Panc1 (cell line): ENCODE results near the gene F5. TPM values are rescaled to one million over a fixed set of nuclear protein-coding genes. Genes with fewer than 3 reads are reported as not detected.

Experiments used
- ATAC-seq: fragments of 200-7000 bp; cut with Tn5 transposase; 2 replicates; pipeline ENCODE4 v1.9.1; 2020; ENCODE audit warnings: mild to moderate bottlenecking, moderate library complexity
- BruUV-seq: library from RNA; stranded (reverse); fragments of 400-500 nt; replicated peaks from 2 replicates; lab custom pipeline; 2021; lab: Mats Ljungman, UMichigan
- CTCF ChIA-PET: fragments of 300-600 bp; sonication (Branson Sonifier 250); formaldehyde crosslinking; loops from one replicate; lab custom pipeline; 2022; ENCODE audit warnings: antibody characterized with exemption; lab: Charles Lee
- POLR2A ChIA-PET: fragments of 300-600 bp; sonication (Branson Sonifier 250); formaldehyde crosslinking; loops from one replicate; lab custom pipeline; 2022; ENCODE audit warnings: antibody characterized with exemption; lab: Charles Lee
- DNase-seq: peaks from one replicate; pipeline ENCODE4 v3.0.0-alpha.2; 2010; ENCODE audit warnings: low read depth, low spot score
- H3K27ac ChIP-seq: 2 replicates; pipeline ENCODE4 v1.5.1; 2011; ENCODE audit warnings: mild to moderate bottlenecking, low read length, inconsistent platforms
- H3K27me3 ChIP-seq: fragments of 200-500 bp; sonication (Bioruptor generic); 2 replicates; pipeline ENCODE4 v1.6.0; 2014; ENCODE audit warnings: low read length, inconsistent platforms; ENCODE audit not compliant: control insufficient read depth, insufficient read depth
- H3K36me3 ChIP-seq: fragments of 200-500 bp; sonication (Bioruptor generic); 2 replicates; pipeline ENCODE4 v1.5.1; 2014; ENCODE audit warnings: inconsistent platforms, mild to moderate bottlenecking, low read length, moderate library complexity; ENCODE audit not compliant: control insufficient read depth, insufficient read depth
- H3K4me1 ChIP-seq: 2 replicates; pipeline ENCODE4 v1.5.1; 2011; ENCODE audit warnings: inconsistent platforms, mild to moderate bottlenecking, low read length, moderate library complexity; ENCODE audit not compliant: control insufficient read depth, insufficient read depth
- H3K4me3 ChIP-seq, 2 experiments: 2 replicates each; pipeline ENCODE4 v1.5.1; 2011 to 2012; ENCODE audit warnings: low read depth in 2 of 2, low read length in 2 of 2, mild to moderate bottlenecking in 2 of 2, inconsistent platforms in 1 of 2, moderate library complexity in 1 of 2
- H3K9me3 ChIP-seq: fragments of 200-500 bp; sonication (Bioruptor generic); 2 replicates; pipeline ENCODE4 v1.5.1; 2014; ENCODE audit warnings: low read depth, mild to moderate bottlenecking, inconsistent platforms, low read length, moderate library complexity; ENCODE audit not compliant: control insufficient read depth, insufficient read depth
- POLR2AphosphoS5 ChIP-seq: IDR thresholded peaks from 2 replicates; pipeline ENCODE4 v1.6.1; 2012; ENCODE audit warnings: mild to moderate bottlenecking, low read depth, low read length, moderate library complexity
- SIN3A ChIP-seq: IDR thresholded peaks from 2 replicates; pipeline ENCODE4 v1.6.1; 2012; ENCODE audit warnings: low read depth, mild to moderate bottlenecking, low read length, moderate library complexity, borderline replicate concordance; ENCODE audit not compliant: insufficient read depth
- TCF7L2 ChIP-seq: IDR thresholded peaks from 2 replicates; pipeline ENCODE4 v1.6.1; 2011; ENCODE audit warnings: mild to moderate bottlenecking, low read depth, low read length, inconsistent platforms
- in situ Hi-C: cut with HindIII; loops from 2 replicates; pipeline ENCODE4 v1.10.0; 2016; ENCODE audit warnings: low sequenced_read_pairs, low pct_unique_long_range_greater_than_20kb
- intact Hi-C: fragments of 100-400 bp; cut with micrococcal nuclease; formaldehyde crosslinking; loops from one replicate; pipeline ENCODE4 v1.10.0; 2022; ENCODE audit not compliant: unreplicated experiment
- total RNA-seq: library from RNA; stranded (reverse); gene quantifications from one replicate; pipeline ENCODE4 v1.2.1, GENCODE V29; 2021; ENCODE audit not compliant: unreplicated experiment
- TF ChIP-seq, protein P1 (sequence below): fragments of 450-650 bp; IDR thresholded peaks from 2 replicates; pipeline ENCODE4 v1.5.1; 2017; ENCODE audit warnings: mild to moderate bottlenecking
- TF ChIP-seq, protein P2 (sequence below), 2 experiments: IDR thresholded peaks; 2 replicates each; pipeline ENCODE4 v1.6.1; 2011 to 2012; ENCODE audit warnings: low read depth in 2 of 2, control low read depth in 1 of 2, low read length in 1 of 2, mild to moderate bottlenecking in 1 of 2, moderate library complexity in 1 of 2; ENCODE audit not compliant: insufficient read depth in 1 of 2

Gene F5
- total RNA-seq, 1 experiment from 2014 or later, result 0.08 TPM

DNA sequence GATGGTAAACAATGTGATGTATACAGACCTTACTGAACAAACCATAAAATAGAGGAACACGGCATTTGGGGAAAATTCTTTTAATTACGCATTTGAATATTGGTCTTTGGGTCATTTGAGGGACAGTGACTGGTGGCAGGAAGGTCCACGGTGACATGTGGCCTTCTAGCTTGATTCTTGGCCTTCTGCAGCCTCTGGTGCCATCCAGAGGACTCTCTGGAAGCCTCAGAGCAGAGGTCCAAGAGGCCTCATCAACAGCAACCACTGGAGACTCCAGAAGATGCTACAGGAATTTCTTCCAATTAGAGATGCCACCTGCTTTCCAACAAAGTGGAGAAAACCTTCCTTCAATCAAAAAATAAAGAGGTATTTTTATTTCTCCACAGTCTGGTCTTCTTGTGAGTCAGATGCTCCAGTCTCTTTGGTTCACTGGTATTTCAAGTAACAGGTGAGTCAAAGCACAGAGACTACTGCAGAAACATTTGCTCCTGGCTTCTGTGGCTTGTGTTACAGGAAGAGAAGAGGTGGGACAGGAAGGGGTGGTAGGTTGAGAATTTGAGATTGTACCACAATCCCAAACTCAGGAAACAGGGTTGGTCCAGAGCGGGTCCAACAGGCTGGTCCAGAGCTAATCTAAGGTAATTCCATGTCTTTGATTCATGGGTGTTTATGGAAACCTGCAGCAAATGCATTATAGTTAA, 2.7 kb upstream of the F5 start:
- Histone ChIP-seq H3K27ac (no peak overlapping the region), H3K27me3 (peaks cover 23% of the 10 kb centered on the region), H3K36me3 (no peaks in the 10 kb centered on the region), H3K9me3 (no peaks in the 10 kb centered on the region), H3K4me3 (no peak overlapping the region), H3K4me1 (peaks cover 10% of the 10 kb centered on the region; the same call in 1 of the 2 replicates)
- in situ Hi-C loops, result no loop called here
- DNase-seq, result no peak
- intact Hi-C loops, result loop anchor here (5.0 kb wide), 1 partner anchor 123 kb away; the partner anchor contains the start of gene SELL
- BruUV-seq, result no TSS peak
- POLR2A ChIA-PET, result interaction anchor here (0.7 kb wide), 1 partner anchor 21 kb away, joined by 4 read pairs; no protein-coding TSS in a partner anchor
- TF ChIP-seq, protein P1, sequence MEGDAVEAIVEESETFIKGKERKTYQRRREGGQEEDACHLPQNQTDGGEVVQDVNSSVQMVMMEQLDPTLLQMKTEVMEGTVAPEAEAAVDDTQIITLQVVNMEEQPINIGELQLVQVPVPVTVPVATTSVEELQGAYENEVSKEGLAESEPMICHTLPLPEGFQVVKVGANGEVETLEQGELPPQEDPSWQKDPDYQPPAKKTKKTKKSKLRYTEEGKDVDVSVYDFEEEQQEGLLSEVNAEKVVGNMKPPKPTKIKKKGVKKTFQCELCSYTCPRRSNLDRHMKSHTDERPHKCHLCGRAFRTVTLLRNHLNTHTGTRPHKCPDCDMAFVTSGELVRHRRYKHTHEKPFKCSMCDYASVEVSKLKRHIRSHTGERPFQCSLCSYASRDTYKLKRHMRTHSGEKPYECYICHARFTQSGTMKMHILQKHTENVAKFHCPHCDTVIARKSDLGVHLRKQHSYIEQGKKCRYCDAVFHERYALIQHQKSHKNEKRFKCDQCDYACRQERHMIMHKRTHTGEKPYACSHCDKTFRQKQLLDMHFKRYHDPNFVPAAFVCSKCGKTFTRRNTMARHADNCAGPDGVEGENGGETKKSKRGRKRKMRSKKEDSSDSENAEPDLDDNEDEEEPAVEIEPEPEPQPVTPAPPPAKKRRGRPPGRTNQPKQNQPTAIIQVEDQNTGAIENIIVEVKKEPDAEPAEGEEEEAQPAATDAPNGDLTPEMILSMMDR, result no peak
- TF ChIP-seq TCF7L2 (no peak), SIN3A (no peak), POLR2AphosphoS5 (no peak)
- TF ChIP-seq, protein P2, sequence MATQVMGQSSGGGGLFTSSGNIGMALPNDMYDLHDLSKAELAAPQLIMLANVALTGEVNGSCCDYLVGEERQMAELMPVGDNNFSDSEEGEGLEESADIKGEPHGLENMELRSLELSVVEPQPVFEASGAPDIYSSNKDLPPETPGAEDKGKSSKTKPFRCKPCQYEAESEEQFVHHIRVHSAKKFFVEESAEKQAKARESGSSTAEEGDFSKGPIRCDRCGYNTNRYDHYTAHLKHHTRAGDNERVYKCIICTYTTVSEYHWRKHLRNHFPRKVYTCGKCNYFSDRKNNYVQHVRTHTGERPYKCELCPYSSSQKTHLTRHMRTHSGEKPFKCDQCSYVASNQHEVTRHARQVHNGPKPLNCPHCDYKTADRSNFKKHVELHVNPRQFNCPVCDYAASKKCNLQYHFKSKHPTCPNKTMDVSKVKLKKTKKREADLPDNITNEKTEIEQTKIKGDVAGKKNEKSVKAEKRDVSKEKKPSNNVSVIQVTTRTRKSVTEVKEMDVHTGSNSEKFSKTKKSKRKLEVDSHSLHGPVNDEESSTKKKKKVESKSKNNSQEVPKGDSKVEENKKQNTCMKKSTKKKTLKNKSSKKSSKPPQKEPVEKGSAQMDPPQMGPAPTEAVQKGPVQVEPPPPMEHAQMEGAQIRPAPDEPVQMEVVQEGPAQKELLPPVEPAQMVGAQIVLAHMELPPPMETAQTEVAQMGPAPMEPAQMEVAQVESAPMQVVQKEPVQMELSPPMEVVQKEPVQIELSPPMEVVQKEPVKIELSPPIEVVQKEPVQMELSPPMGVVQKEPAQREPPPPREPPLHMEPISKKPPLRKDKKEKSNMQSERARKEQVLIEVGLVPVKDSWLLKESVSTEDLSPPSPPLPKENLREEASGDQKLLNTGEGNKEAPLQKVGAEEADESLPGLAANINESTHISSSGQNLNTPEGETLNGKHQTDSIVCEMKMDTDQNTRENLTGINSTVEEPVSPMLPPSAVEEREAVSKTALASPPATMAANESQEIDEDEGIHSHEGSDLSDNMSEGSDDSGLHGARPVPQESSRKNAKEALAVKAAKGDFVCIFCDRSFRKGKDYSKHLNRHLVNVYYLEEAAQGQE (IDR thresholded peaks at IDR 0.05; ENCODE audit: insufficient read depth in 1 of 2, low read depth in 2 of 2, low read length in 1 of 2), result no peak
- ATAC-seq, result no peak
- CTCF ChIA-PET, result no interaction called here

DNA sequence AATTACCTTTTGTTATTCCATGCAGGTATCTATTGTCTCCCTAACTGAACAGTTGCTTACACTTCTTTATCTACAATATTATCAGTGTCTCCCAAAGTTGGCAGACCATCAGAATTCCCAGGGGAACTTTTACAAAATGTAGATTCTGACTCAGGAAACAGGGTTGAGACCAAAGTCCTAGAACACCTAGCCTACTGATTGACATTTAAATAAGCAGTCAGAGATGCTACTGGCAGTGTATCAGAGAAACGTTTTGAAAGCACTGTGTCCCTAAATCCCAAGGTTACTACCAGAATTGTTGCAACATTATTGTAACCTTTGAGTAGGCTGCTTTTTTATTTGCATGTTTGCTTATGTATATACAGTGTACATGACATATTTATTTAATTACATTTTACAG, 1.8 kb upstream of the F5 start:
- DNase-seq (no peak), ATAC-seq (no peak)
- no peak for TF ChIP-seq SIN3A
- no peak for TF ChIP-seq POLR2AphosphoS5
- ChIA-PET CTCF (no interaction called here), POLR2A (no interaction called here)
- peaks cover 23% of the 10 kb centered on the region for H3K27me3 ChIP-seq
- no peaks in the 10 kb centered on the region for H3K9me3 ChIP-seq
- in situ Hi-C loops, result no loop called here
- intact Hi-C loops, result loop anchor here (5.0 kb wide), 1 partner anchor 124 kb away; the partner anchor contains the start of gene SELL
- H3K4me3 ChIP-seq, result no peak overlapping the region
- BruUV-seq, result no TSS peak
- peaks cover 10% of the 10 kb centered on the region; the same call in 1 of the 2 replicates for H3K4me1 ChIP-seq
- H3K36me3 ChIP-seq, result no peaks in the 10 kb centered on the region
- no peak overlapping the region for H3K27ac ChIP-seq

DNA sequence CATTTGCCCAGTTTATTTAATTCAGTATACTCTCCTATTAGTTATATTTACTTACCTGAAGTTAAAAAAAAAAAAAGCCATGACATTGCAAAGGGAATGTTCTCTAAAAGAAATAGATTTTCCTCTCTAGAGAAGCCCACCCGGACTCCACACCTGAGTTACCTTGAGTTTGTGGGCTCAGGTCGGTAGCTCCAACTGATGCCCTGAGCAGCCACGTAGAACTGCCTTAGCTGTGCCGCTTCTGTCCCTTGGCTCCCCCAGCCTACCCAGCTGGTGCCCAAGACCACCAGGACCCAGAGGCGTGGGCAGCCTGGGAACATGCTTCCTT, 250 bp downstream of the F5 start:
- Histone ChIP-seq H3K4me1 (peaks cover 10% of the 10 kb centered on the region; the same call in 1 of the 2 replicates), H3K9me3 (no peaks in the 10 kb centered on the region), H3K4me3 (peak overlapping the region; percentile 7 to 35; a peak in 1 of 4 replicates), H3K36me3 (no peaks in the 10 kb centered on the region), H3K27ac (no peak overlapping the region), H3K27me3 (peaks cover 28% of the 10 kb centered on the region)
- POLR2A ChIA-PET, result no interaction called here
- in situ Hi-C loops (no loop called here), intact Hi-C loops (loop anchor here (5.0 kb wide), 1 partner anchor 126 kb away; the partner anchor contains the start of gene SELL)
- ATAC-seq (no peak), DNase-seq (no peak)
- no TSS peak for BruUV-seq
- TF ChIP-seq POLR2AphosphoS5, result no peak
- TF ChIP-seq, protein P2 (IDR thresholded peaks at IDR 0.05; ENCODE audit: insufficient read depth in 1 of 2, low read depth in 2 of 2, low read length in 1 of 2), result no peak
- TF ChIP-seq TCF7L2, result no peak
- TF ChIP-seq SIN3A, result no peak
- TF ChIP-seq, protein P1, result no peak
- CTCF ChIA-PET, result interaction anchor here (1.0 to 1.3 kb wide), 4 partner anchors 16 to 207 kb away, joined by 3 to 5 read pairs (median 4); no protein-coding TSS in a partner anchor
